B cell (primary cell): ENCODE measurements around the gene HMGXB3. TPM values are rescaled to one million over a fixed set of nuclear protein-coding genes. Genes with fewer than 3 reads are reported as not detected.

Experiments
- ATAC-seq: fragments of 200-7000 bp; cut with Tn5 transposase; one replicate; pipeline ENCODE4 v1.10.0; 2021; ENCODE audit warnings: low read depth, mild to moderate bottlenecking, moderate number of reproducible peaks, moderate library complexity
- CTCF ChIA-PET: fragments of 350-600 bp; sonication (Branson Sonifier 250); formaldehyde crosslinking; loops from one replicate; lab custom pipeline; 2021; ENCODE audit warnings: antibody characterized with exemption, inconsistent platforms; lab: Charles Lee
- POLR2A ChIA-PET: fragments of 350-600 bp; sonication (Branson Sonifier 250); formaldehyde crosslinking; loops from one replicate; lab custom pipeline; 2021; ENCODE audit warnings: antibody characterized with exemption; lab: Charles Lee
- DNase-seq: peaks from one replicate; pipeline ENCODE4 v3.0.0; 2013
- H2AFZ ChIP-seq: 2 replicates; pipeline ENCODE4 v1.6.1; 2012; ENCODE audit warnings: mild to moderate bottlenecking, low read depth, low read length; ENCODE audit not compliant: insufficient read depth, poor library complexity, severe bottlenecking
- H3K27ac ChIP-seq, 2 donors: 1 replicate in 1 of 2; 2 replicates in 1 of 2; pipeline ENCODE4 v1.5.1; 2012 to 2013; ENCODE audit warnings: low read length in 2 of 2, mild to moderate bottlenecking in 2 of 2, moderate library complexity in 1 of 2
- H3K27me3 ChIP-seq, 4 experiments: fragments of 200-600 bp in 1 of 4; sonication (generic) in 1 of 4; replicated peaks in 1 of 4; 1 replicate in 2 of 4; 2 replicates in 2 of 4; pipeline versions ENCODE4 v1.6.1 to v1.7.0; 2013 to 2016; ENCODE audit warnings: low read length in 3 of 4, mild to moderate bottlenecking in 2 of 4, mixed read lengths in 1 of 4, moderate library complexity in 1 of 4; ENCODE audit not compliant: insufficient read depth in 4 of 4, control insufficient read depth in 3 of 4; ENCODE audit errors: control extremely low read depth in 1 of 4
- H3K36me3 ChIP-seq, 2 experiments: replicated peaks in 1 of 2; 1 replicate in 1 of 2; 2 replicates in 1 of 2; pipeline versions ENCODE4 v1.6.1 to v1.7.1; 2013; ENCODE audit warnings: low read length in 1 of 2; ENCODE audit not compliant: insufficient read depth in 2 of 2, control insufficient read depth in 1 of 2; ENCODE audit errors: control extremely low read depth in 1 of 2, extremely low read depth in 1 of 2
- H3K4me1 ChIP-seq, 2 donors: fragments of 200-600 bp in 1 of 2; sonication (generic) in 1 of 2; 1 replicate in 1 of 2; 2 replicates in 1 of 2; pipeline versions ENCODE4 v1.5.1 to v1.6.1; 2013 to 2017; ENCODE audit warnings: low read length in 2 of 2; ENCODE audit not compliant: control insufficient read depth in 2 of 2, insufficient read depth in 2 of 2
- H3K4me2 ChIP-seq: replicated peaks from 2 replicates; pipeline ENCODE3; 2012; ENCODE audit warnings: mild to moderate bottlenecking, low read depth, low read length; ENCODE audit not compliant: poor library complexity, severe bottlenecking
- H3K4me3 ChIP-seq, 5 experiments: fragments of 200-600 bp in 1 of 5; sonication (generic) in 1 of 5; 1 replicate in 3 of 5; 2 replicates in 2 of 5; pipeline versions ENCODE4 v1.5.1 to v1.7.0; 2011 to 2016; ENCODE audit warnings: low read length in 4 of 5, mild to moderate bottlenecking in 4 of 5, low read depth in 2 of 5, control low read depth in 1 of 5, moderate library complexity in 1 of 5; ENCODE audit not compliant: insufficient read depth in 1 of 5; ENCODE audit errors: control extremely low read depth in 1 of 5, extremely low read depth in 1 of 5
- H3K79me2 ChIP-seq: fragments of 200-600 bp; sonication (generic); one replicate; pipeline ENCODE4 v1.6.0; 2016; ENCODE audit warnings: low read length; ENCODE audit not compliant: control insufficient read depth, insufficient read depth
- H3K9ac ChIP-seq: fragments of 200-600 bp; sonication (generic); 2 replicates; pipeline ENCODE4 v1.6.1; 2017; ENCODE audit warnings: mild to moderate bottlenecking, low read length, moderate library complexity
- H3K9me3 ChIP-seq, 3 donors: one replicate each; pipeline versions ENCODE4 v1.6.1 to v1.7.1; 2013; ENCODE audit warnings: low read length in 2 of 3; ENCODE audit not compliant: control insufficient read depth in 2 of 3, insufficient read depth in 1 of 3; ENCODE audit errors: control extremely low read depth in 1 of 3
- H4K20me1 ChIP-seq: 2 replicates; pipeline ENCODE4 v1.6.0; 2012; ENCODE audit warnings: mild to moderate bottlenecking, low read length; ENCODE audit not compliant: insufficient read depth, control insufficient read depth, poor library complexity, severe bottlenecking
- H3K27ac Mint-ChIP-seq: one replicate; pipeline ENCODE4 v1.8.0; 2021; ENCODE audit warnings: mixed read lengths
- H3K27me3 Mint-ChIP-seq: one replicate; pipeline ENCODE4 v1.8.0; 2021; ENCODE audit warnings: mixed read lengths
- H3K4me1 Mint-ChIP-seq: one replicate; pipeline ENCODE4 v1.8.0; 2021; ENCODE audit warnings: mixed read lengths
- H3K4me3 Mint-ChIP-seq: one replicate; pipeline ENCODE4 v1.8.0; 2021; ENCODE audit warnings: mixed read lengths
- H3K9me3 Mint-ChIP-seq: one replicate; pipeline ENCODE4 v1.8.0; 2022; ENCODE audit warnings: mixed read lengths; ENCODE audit not compliant: insufficient read depth
- EZH2 ChIP-seq: IDR thresholded peaks from 2 replicates; pipeline ENCODE4 v1.6.1; 2012; ENCODE audit warnings: borderline replicate concordance, low read depth, mild to moderate bottlenecking, moderate library complexity, low read length; ENCODE audit not compliant: insufficient read depth, poor library complexity, severe bottlenecking
- WGBS: methylation state at CpG from one replicate; pipeline ENCODE4 v1.1.5; 2013; ENCODE audit warnings: missing lambda C conversion rate; ENCODE audit not compliant: insufficient coverage; 5-methylcytosine and 5-hydroxymethylcytosine counted together
- intact Hi-C: fragments of 100-400 bp; cut with micrococcal nuclease; formaldehyde crosslinking; loops from one replicate; pipeline ENCODE4 v1.10.0; 2022
- polyA plus RNA-seq: library from polyadenylated mRNA; depleted of rRNA; stranded (reverse); fragments of >200 nt; gene quantifications from 2 replicates; pipeline ENCODE4 v1.2.3, GENCODE V29; 2012
- total RNA-seq, 2 donors: library from RNA; stranded (reverse); fragments of 120-200 nt in 1 of 2; gene quantifications; 1 replicate in 1 of 2; 2 replicates in 1 of 2; pipeline versions ENCODE4 v1.2.3 to v1.2.4, GENCODE V29; 2013 to 2022
- TF ChIP-seq, protein P1 (sequence below): fragments of 200-600 bp; IDR thresholded peaks from one replicate; pipeline ENCODE4 v1.8.0; 2022; ENCODE audit warnings: antibody characterized with exemption, mild to moderate bottlenecking

Gene HMGXB3
- total and polyA plus RNA-seq, 2 donors (not counting 1 experiment from before 2014, with no cell fraction given): 28.5 to 35.7 TPM

DNA sequence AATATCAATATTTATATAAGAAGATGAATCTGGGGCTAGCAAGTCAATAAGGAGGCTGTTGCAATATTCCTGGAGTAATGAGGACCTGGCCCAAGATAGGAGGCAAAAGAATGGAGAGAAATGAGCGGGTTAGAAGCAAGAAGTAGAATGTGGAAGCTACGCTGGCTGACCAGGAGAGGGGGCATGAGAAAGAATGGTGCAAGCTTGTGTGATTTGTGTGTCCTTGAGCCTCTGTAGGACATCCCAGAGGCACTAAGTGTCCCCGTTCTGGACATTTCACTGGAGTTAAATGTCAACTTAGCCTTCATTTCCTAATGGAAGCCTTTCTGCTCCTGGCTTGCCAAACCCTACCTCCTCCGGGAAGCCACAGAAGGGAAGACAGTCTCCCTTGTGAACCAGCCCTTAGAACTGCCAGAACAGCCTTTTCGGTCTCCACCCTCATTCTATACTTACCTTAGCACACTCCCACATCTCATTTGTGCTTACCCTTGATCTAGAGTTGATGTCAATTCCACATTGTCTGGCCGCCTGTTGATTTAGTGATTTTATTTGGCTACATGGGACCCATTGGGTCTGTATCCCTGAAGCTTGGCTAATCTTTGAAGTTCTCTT is 49.3 kb upstream of the HMGXB3 start:
- DNase-seq (no peak), ATAC-seq (no peak)
- no peaks in the 10 kb centered on the region for H3K4me1 ChIP-seq
- no peaks in the 10 kb centered on the region for H3K79me2 ChIP-seq
- no peak overlapping the region for H3K27ac Mint-ChIP-seq
- no peaks in the 10 kb centered on the region for H3K9me3 ChIP-seq
- ChIA-PET CTCF (interaction anchor here (0.7 to 2.0 kb wide), 2 partner anchors 40 to 133 kb away, joined by 3 to 7 read pairs; no protein-coding TSS in a partner anchor), POLR2A (no interaction called here)
- H3K27ac ChIP-seq: no peak overlapping the region
- no peak overlapping the region for H3K9ac ChIP-seq
- H3K36me3 ChIP-seq: no peaks in the 10 kb centered on the region
- H3K4me3 Mint-ChIP-seq: no peak overlapping the region
- peaks cover 33% of the 10 kb centered on the region for H3K27me3 Mint-ChIP-seq
- no peak overlapping the region for H3K4me2 ChIP-seq
- H3K9me3 Mint-ChIP-seq: no peaks in the 10 kb centered on the region
- H3K4me3 ChIP-seq: no peak overlapping the region
- TF ChIP-seq EZH2: no peak
- TF ChIP-seq, protein P1, sequence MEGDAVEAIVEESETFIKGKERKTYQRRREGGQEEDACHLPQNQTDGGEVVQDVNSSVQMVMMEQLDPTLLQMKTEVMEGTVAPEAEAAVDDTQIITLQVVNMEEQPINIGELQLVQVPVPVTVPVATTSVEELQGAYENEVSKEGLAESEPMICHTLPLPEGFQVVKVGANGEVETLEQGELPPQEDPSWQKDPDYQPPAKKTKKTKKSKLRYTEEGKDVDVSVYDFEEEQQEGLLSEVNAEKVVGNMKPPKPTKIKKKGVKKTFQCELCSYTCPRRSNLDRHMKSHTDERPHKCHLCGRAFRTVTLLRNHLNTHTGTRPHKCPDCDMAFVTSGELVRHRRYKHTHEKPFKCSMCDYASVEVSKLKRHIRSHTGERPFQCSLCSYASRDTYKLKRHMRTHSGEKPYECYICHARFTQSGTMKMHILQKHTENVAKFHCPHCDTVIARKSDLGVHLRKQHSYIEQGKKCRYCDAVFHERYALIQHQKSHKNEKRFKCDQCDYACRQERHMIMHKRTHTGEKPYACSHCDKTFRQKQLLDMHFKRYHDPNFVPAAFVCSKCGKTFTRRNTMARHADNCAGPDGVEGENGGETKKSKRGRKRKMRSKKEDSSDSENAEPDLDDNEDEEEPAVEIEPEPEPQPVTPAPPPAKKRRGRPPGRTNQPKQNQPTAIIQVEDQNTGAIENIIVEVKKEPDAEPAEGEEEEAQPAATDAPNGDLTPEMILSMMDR: no peak
- H2AFZ ChIP-seq: no peak overlapping the region
- 94% methylated on average over 5 of the region's 6 CpGs for WGBS
- intact Hi-C loops: no loop called here
- no peaks in the 10 kb centered on the region for H4K20me1 ChIP-seq
- H3K27me3 ChIP-seq: peaks cover 0 to 10% (median 3%) of the 10 kb centered on the region in 4 experiments
- H3K4me1 Mint-ChIP-seq: no peaks in the 10 kb centered on the region

- H3K4me1 ChIP-seq: no peaks in the 10 kb centered on the region
- H3K27ac ChIP-seq: no peak overlapping the region
- no peak for ATAC-seq
- no peak overlapping the region for H3K4me2 ChIP-seq
- H3K36me3 ChIP-seq: no peaks in the 10 kb centered on the region
- no peaks in the 10 kb centered on the region for H4K20me1 ChIP-seq
- no peak overlapping the region for H3K4me3 ChIP-seq
- WGBS: 97% methylated on average over 6 of the region's 9 CpGs
- TF ChIP-seq, protein P1: no peak
- no peak for TF ChIP-seq EZH2
- H3K9ac ChIP-seq: no peak overlapping the region
- CTCF ChIA-PET: no interaction called here
- no peak overlapping the region for H3K27ac Mint-ChIP-seq
- no peak for DNase-seq
- POLR2A ChIA-PET: no interaction called here
- intact Hi-C loops: no loop called here
- no peaks in the 10 kb centered on the region for H3K4me1 Mint-ChIP-seq
- H3K9me3 Mint-ChIP-seq: no peaks in the 10 kb centered on the region
- no peaks in the 10 kb centered on the region for H3K9me3 ChIP-seq
- no peaks in the 10 kb centered on the region for H3K79me2 ChIP-seq
- no peak overlapping the region for H2AFZ ChIP-seq
- H3K4me3 Mint-ChIP-seq: no peak overlapping the region
- peaks cover 0 to 6% (median 0%) of the 10 kb centered on the region in 4 experiments for H3K27me3 ChIP-seq
- peaks cover 16% of the 10 kb centered on the region for H3K27me3 Mint-ChIP-seq
These were observed 47.0 kb upstream of the HMGXB3 start for GRCh38 chr5:149953436-149954121.
